Motor neuron (in vitro differentiated cells): ENCODE results near the gene SSC4D. TPM values are rescaled to one million over a fixed set of nuclear protein-coding genes. Genes with fewer than 3 reads are reported as not detected.

Experiments used
- ATAC-seq, 8 experiments: fragments of 200-7000 bp; cut with Tn5 transposase; replicated peaks in 6 of 8; 2 replicates each; pipeline ENCODE4 v1.8.0; 2021; ENCODE audit warnings: mild to moderate bottlenecking in 8 of 8, moderate library complexity in 8 of 8
- H3K27ac ChIP-seq, 2 donors: fragments of 250-450 bp; sonication (Bioruptor Pico); 2 replicates each; pipeline ENCODE4 v1.9.0; 2021; ENCODE audit warnings: antibody characterized with exemption in 2 of 2, mild to moderate bottlenecking in 2 of 2, moderate library complexity in 1 of 2
- H3K4me1 ChIP-seq, 2 donors: fragments of 250-450 bp; sonication (Bioruptor Pico); replicated peaks in 1 of 2; 2 replicates each; pipeline ENCODE4 v1.6.1; 2021; ENCODE audit warnings: antibody characterized with exemption in 2 of 2, mild to moderate bottlenecking in 2 of 2, moderate library complexity in 1 of 2
- H3K4me3 ChIP-seq, 5 donors: fragments of 250-450 bp; sonication (Bioruptor Pico); 2 replicates each; pipeline ENCODE4 v1.9.0; 2021; ENCODE audit warnings: antibody characterized with exemption in 5 of 5, mild to moderate bottlenecking in 5 of 5, moderate library complexity in 4 of 5
- WGBS, 10 experiments: fragments of 450-650 bp; shearing (Covaris generic); methylation state at CpG; one replicate each; pipeline ENCODE4 v1.0.0; 2022; 5-methylcytosine and 5-hydroxymethylcytosine counted together
- in situ Hi-C, 9 experiments: fragments of 400-800 bp; cut with MboI; loops; one replicate each; pipeline ENCODE4 v1.15.0; 2021; ENCODE audit warnings: low sequenced_read_pairs in 9 of 9, low pct_unique_long_range_greater_than_20kb in 2 of 9; ENCODE audit not compliant: unreplicated experiment in 9 of 9
- total RNA-seq, 8 experiments: library from RNA; unstranded; fragments of 300-600 nt; gene quantifications; 2 replicates each; pipeline versions ENCODE4 v1.2.3 to v1.2.4, GENCODE V29; 2022

The SSC4D gene
- total RNA-seq, 8 experiments from 2014 or later, result 0.18 to 1.5 (median 0.68) TPM

- in situ Hi-C loops, result no loop called here
- 83 to 100% (median 93%) methylated on average over 2 to 5 of the region's 5 CpGs; no CpG with 5 or more reads in 1 of the 10 experiments for WGBS, 10 experiments
- Histone ChIP-seq H3K4me3 (no peak overlapping the region), H3K27ac (no peak overlapping the region), H3K4me1 (peaks cover 6 to 17% of the 10 kb centered on the region in 2 donors)
- ATAC-seq, result no peak
Measured at GRCh38 chr7:76353744-76354143, 55.8 kb downstream of the SSC4D start.

- Histone ChIP-seq H3K4me3 (no peak overlapping the region), H3K4me1 (peaks cover 6 to 17% of the 10 kb centered on the region in 2 donors), H3K27ac (no peak overlapping the region)
- 35 to 100% (median 89%) methylated on average over 2 to 4 of the region's 6 CpGs; no CpG with 5 or more reads in 2 of the 10 experiments for WGBS, 10 experiments
- in situ Hi-C loops, result no loop called here
- peak in 6 of 8 experiments; percentile 12 to 50 (median 19) for ATAC-seq
Measured at GRCh38 chr7:76352193-76352592, 57.3 kb downstream of the SSC4D start.

GRCh38 chr7:76351372-76351771, 58.1 kb downstream of the SSC4D start:
- peaks cover 6 to 16% of the 10 kb centered on the region in 2 donors for H3K4me1 ChIP-seq
- H3K4me3 ChIP-seq, result no peak overlapping the region
- peak in 3 of 8 experiments; percentile 3 to 10 (median 9) for ATAC-seq
- no peak overlapping the region for H3K27ac ChIP-seq
- in situ Hi-C loops, result no loop called here
- WGBS, 10 experiments, result 60 to 100% (median 87%) methylated on average over 1 to 6 of the region's 7 CpGs

- no peak overlapping the region for H3K27ac ChIP-seq
- no peak overlapping the region for H3K4me3 ChIP-seq
- 67 to 100% (median 91%) methylated on average over 3 to 6 of the region's 8 CpGs; no CpG with 5 or more reads in 2 of the 10 experiments for WGBS, 10 experiments
- ATAC-seq, result no peak
- H3K4me1 ChIP-seq, result no peaks in the 10 kb centered on the region
- in situ Hi-C loops, result no loop called here
Measured at GRCh38 chr7:76349313-76349885, 60.1 kb downstream of the SSC4D start.

- Histone ChIP-seq H3K27ac (no peak overlapping the region), H3K4me3 (no peak overlapping the region), H3K4me1 (no peaks in the 10 kb centered on the region)
- WGBS, 10 experiments, result 55 to 100% (median 93%) methylated on average over 1 to 5 of the region's 5 CpGs
- ATAC-seq, result no peak
- in situ Hi-C loops, result no loop called here
Measured at GRCh38 chr7:76347710-76348109, 61.8 kb downstream of the SSC4D start.

GRCh38 chr7:76346778-76347177, 62.7 kb downstream of the SSC4D start:
- no peaks in the 10 kb centered on the region for H3K4me1 ChIP-seq
- WGBS, 10 experiments, result 81 to 100% (median 100%) methylated on average over 1 to 8 of the region's 8 CpGs; no CpG with 5 or more reads in 1 of the 10 experiments
- ATAC-seq, result no peak
- no peak overlapping the region for H3K4me3 ChIP-seq
- in situ Hi-C loops, result no loop called here
- no peak overlapping the region for H3K27ac ChIP-seq

- H3K4me1 ChIP-seq, result no peaks in the 10 kb centered on the region
- H3K27ac ChIP-seq, result no peak overlapping the region
- 75 to 100% (median 96%) methylated on average over 1 to 6 of the region's 6 CpGs for WGBS, 10 experiments
- no peak overlapping the region for H3K4me3 ChIP-seq
- no peak for ATAC-seq
- in situ Hi-C loops, result no loop called here
Measured at GRCh38 chr7:76346097-76346496, 63.4 kb downstream of the SSC4D start.

- Histone ChIP-seq H3K4me3 (no peak overlapping the region), H3K27ac (no peak overlapping the region), H3K4me1 (peaks cover 0 to under 1% of the 10 kb centered on the region in 2 donors)
- in situ Hi-C loops, result no loop called here
- no peak for ATAC-seq
- WGBS, 10 experiments, result 80 to 100% (median 100%) methylated on average over 1 to 3 of the region's 6 CpGs; no CpG with 5 or more reads in 3 of the 10 experiments
Measured at GRCh38 chr7:76343931-76344321, 65.6 kb downstream of the SSC4D start.

GRCh38 chr7:76343294-76343930, 66.1 kb downstream of the SSC4D start:
- no peak overlapping the region for H3K27ac ChIP-seq
- peaks cover 3 to 6% of the 10 kb centered on the region in 2 donors for H3K4me1 ChIP-seq
- peak in 6 of 8 experiments; percentile 4 to 33 (median 15) for ATAC-seq
- in situ Hi-C loops, result no loop called here
- no peak overlapping the region for H3K4me3 ChIP-seq
- WGBS, 10 experiments, result 42 to 100% (median 90%) methylated on average over 2 to 5 of the region's 6 CpGs; no CpG with 5 or more reads in 2 of the 10 experiments

GRCh38 chr7:76342222-76342621, 67.3 kb downstream of the SSC4D start:
- H3K27ac ChIP-seq, result no peak overlapping the region

GRCh38 chr7:76340617-76341131, 68.8 kb downstream of the SSC4D start:
- Histone ChIP-seq H3K4me1 (peaks cover 3 to 12% of the 10 kb centered on the region in 2 donors), H3K4me3 (no peak overlapping the region), H3K27ac (no peak overlapping the region)
- WGBS, 10 experiments, result 80% methylated on average over 1 of the region's 3 CpGs; no CpG with 5 or more reads in 9 of the 10 experiments
- in situ Hi-C loops, result no loop called here
- peak in 5 of 8 experiments; percentile 9 to 55 (median 23) for ATAC-seq

More at GRCh38 chr7:76342222-76342621, 67.3 kb downstream of the SSC4D start:
- in situ Hi-C loops, result no loop called here
- ATAC-seq, result no peak
- no peak overlapping the region for H3K4me3 ChIP-seq
- peaks cover 3 to 12% of the 10 kb centered on the region in 2 donors for H3K4me1 ChIP-seq
- WGBS, 10 experiments, result 57 to 100% (median 92%) methylated on average over 1 to 5 of the region's 5 CpGs
